ENCODE results near the gene CLDN11. TPM values are rescaled to one million over a fixed set of nuclear protein-coding genes. Genes with fewer than 3 reads are reported as not detected.

CLDN11 gene
- polyA plus RNA-seq, 3 donors: 0.11 TPM; not detected in 2

DNA sequence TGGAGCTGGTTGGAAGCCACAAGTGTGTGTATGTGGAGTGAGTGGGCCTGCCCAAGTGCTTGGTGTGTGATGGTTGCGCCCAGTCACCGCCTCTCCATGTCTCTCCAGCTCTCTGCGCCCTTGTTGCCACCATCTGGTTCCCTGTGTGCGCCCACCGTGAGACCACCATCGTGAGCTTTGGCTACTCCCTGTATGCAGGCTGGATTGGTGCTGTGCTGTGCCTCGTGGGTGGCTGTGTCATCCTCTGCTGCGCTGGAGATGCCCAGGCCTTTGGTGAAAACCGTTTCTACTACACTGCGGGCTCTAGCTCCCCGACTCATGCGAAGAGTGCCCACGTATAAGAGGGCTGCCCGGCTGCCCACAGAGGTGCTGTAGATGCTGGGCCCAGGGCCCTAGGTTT, 13.7 kb downstream of the CLDN11 start:
- H3K27ac Mint-ChIP-seq: no peak overlapping the region
- intact Hi-C loops (cut with micrococcal nuclease): no loop called here
- Histone ChIP-seq H3K79me2 (ENCODE audit: insufficient read depth, low read length) (no peaks in the 10 kb centered on the region), H2AFZ (ENCODE audit: insufficient read depth, low read depth, low read length, poor library complexity, severe bottlenecking) (no peak overlapping the region), H3K4me3 (replicated peaks in 1 of 3; ENCODE audit: low read depth in 2 of 3, low read length in 3 of 3) (no peak overlapping the region), H3K36me3 (replicated peaks in 1 of 2; ENCODE audit: control insufficient read depth in 1 of 2, insufficient read depth in 2 of 2, low read length in 2 of 2) (no peaks in the 10 kb centered on the region), H3K4me1 (ENCODE audit: control insufficient read depth in 1 of 2, insufficient read depth in 2 of 2, low read length in 2 of 2) (no peaks in the 10 kb centered on the region), H3K27ac (ENCODE audit: low read depth in 1 of 2, low read length in 2 of 2) (no peak overlapping the region), H3K9ac (ENCODE audit: insufficient read depth, low read length, poor library complexity, severe bottlenecking) (no peak overlapping the region), H3K9me3 (replicated peaks in 1 of 2; ENCODE audit: control insufficient read depth in 1 of 2, insufficient read depth in 1 of 2, low read length in 2 of 2) (no peaks in the 10 kb centered on the region), H4K20me1 (ENCODE audit: insufficient read depth, low read length) (no peaks in the 10 kb centered on the region), H3K4me2 (replicated peaks; ENCODE audit: extremely low read depth, low read length, poor library complexity, severe bottlenecking) (no peak overlapping the region), H3K27me3 (ENCODE audit: control insufficient read depth in 2 of 2, insufficient read depth in 2 of 2, low read length in 2 of 2) (no peaks in the 10 kb centered on the region)
- DNase-seq: no peak
- no peaks in the 10 kb centered on the region for H3K36me3 Mint-ChIP-seq
- TF ChIP-seq, protein P1, sequence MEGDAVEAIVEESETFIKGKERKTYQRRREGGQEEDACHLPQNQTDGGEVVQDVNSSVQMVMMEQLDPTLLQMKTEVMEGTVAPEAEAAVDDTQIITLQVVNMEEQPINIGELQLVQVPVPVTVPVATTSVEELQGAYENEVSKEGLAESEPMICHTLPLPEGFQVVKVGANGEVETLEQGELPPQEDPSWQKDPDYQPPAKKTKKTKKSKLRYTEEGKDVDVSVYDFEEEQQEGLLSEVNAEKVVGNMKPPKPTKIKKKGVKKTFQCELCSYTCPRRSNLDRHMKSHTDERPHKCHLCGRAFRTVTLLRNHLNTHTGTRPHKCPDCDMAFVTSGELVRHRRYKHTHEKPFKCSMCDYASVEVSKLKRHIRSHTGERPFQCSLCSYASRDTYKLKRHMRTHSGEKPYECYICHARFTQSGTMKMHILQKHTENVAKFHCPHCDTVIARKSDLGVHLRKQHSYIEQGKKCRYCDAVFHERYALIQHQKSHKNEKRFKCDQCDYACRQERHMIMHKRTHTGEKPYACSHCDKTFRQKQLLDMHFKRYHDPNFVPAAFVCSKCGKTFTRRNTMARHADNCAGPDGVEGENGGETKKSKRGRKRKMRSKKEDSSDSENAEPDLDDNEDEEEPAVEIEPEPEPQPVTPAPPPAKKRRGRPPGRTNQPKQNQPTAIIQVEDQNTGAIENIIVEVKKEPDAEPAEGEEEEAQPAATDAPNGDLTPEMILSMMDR (IDR thresholded peaks at IDR 0.05): no peak
- no peaks in the 10 kb centered on the region for H3K4me1 Mint-ChIP-seq
- no peak overlapping the region for H3K4me3 Mint-ChIP-seq
- 98% methylated on average over 14 of the region's 14 CpGs for WGBS (ENCODE audit: insufficient coverage)
- H3K9me3 Mint-ChIP-seq: no peaks in the 10 kb centered on the region
- H3K27me3 Mint-ChIP-seq (ENCODE audit: low read depth in 3 of 3): peaks cover 3 to 9% (median 7%) of the 10 kb centered on the region in 3 donors

DNA sequence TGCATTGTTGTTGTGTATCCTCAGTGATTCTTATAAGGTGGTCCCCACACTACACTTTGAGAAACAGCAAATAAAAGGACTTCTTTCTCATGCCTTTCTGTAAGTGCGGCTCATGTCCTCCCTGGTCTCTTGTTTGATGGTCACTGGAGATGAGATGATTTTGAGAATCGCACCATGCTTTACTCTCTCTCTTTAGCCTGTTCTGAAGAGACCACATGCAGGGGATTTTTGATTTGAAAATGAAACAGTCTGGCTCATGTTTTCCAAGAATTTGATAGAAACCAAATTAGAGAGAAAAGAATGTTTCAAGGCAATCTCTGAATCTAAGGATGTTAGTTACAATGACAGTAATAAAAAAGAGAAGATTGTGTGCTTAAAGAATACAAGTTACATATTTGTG, 18.0 kb downstream of the CLDN11 start:
- Mint-ChIP-seq H3K27ac (no peak overlapping the region), H3K27me3 (ENCODE audit: low read depth in 3 of 3) (peaks cover 2 to 5% (median 2%) of the 10 kb centered on the region in 3 donors), H3K4me3 (no peak overlapping the region), H3K9me3 (peaks cover 0 to 3% (median 0%) of the 10 kb centered on the region in 7 donors), H3K4me1 (no peaks in the 10 kb centered on the region), H3K36me3 (no peaks in the 10 kb centered on the region)
- DNase-seq: no peak
- H2AFZ ChIP-seq (ENCODE audit: insufficient read depth, low read depth, low read length, poor library complexity, severe bottlenecking): no peak overlapping the region
- no peaks in the 10 kb centered on the region for H3K36me3 ChIP-seq (replicated peaks in 1 of 2; ENCODE audit: control insufficient read depth in 1 of 2, insufficient read depth in 2 of 2, low read length in 2 of 2)
- no CpG with 5 or more reads among the region's 2 CpGs for WGBS (ENCODE audit: insufficient coverage)
- intact Hi-C loops (cut with micrococcal nuclease): no loop called here
- TF ChIP-seq, protein P1 (IDR thresholded peaks at IDR 0.05): no peak
- H3K9ac ChIP-seq (ENCODE audit: insufficient read depth, low read length, poor library complexity, severe bottlenecking): no peak overlapping the region
- no peak overlapping the region for H3K27ac ChIP-seq (ENCODE audit: low read depth in 1 of 2, low read length in 2 of 2)
- no peaks in the 10 kb centered on the region for H3K79me2 ChIP-seq (ENCODE audit: insufficient read depth, low read length)
- H3K9me3 ChIP-seq (replicated peaks in 1 of 2; ENCODE audit: control insufficient read depth in 1 of 2, insufficient read depth in 1 of 2, low read length in 2 of 2): no peaks in the 10 kb centered on the region
- no peaks in the 10 kb centered on the region for H3K4me1 ChIP-seq (ENCODE audit: control insufficient read depth in 1 of 2, insufficient read depth in 2 of 2, low read length in 2 of 2)
- H3K27me3 ChIP-seq (ENCODE audit: control insufficient read depth in 2 of 2, insufficient read depth in 2 of 2, low read length in 2 of 2): no peaks in the 10 kb centered on the region
- H3K4me2 ChIP-seq (replicated peaks; ENCODE audit: extremely low read depth, low read length, poor library complexity, severe bottlenecking): no peak overlapping the region
- H3K4me3 ChIP-seq (replicated peaks in 1 of 3; ENCODE audit: low read depth in 2 of 3, low read length in 3 of 3): no peak overlapping the region
- H4K20me1 ChIP-seq (ENCODE audit: insufficient read depth, low read length): no peaks in the 10 kb centered on the region
